HCT116 (cell line): Measurements from ENCODE around the gene OR3A3. TPM values are rescaled to one million over a fixed set of nuclear protein-coding genes. Genes with fewer than 3 reads are reported as not detected.
"Not testable (repeated sequence)": the region's sequence is repeated elsewhere in the genome, so short reads cannot be mapped to it uniquely, and the experiment has no call there.

Experiments
- ATAC-seq: fragments of 200-7000 bp; cut with Tn5 transposase; 2 replicates; pipeline ENCODE4 v1.9.1; 2020; ENCODE audit warnings: mild to moderate bottlenecking, moderate library complexity
- BruUV-seq: library from RNA; stranded (reverse); fragments of 400-500 nt; replicated peaks from 2 replicates; lab custom pipeline; 2021; lab: Mats Ljungman, UMichigan
- CTCF ChIA-PET: fragments of 300-600 bp; sonication (Branson Sonifier 250); formaldehyde crosslinking; loops from one replicate; lab custom pipeline; 2021; ENCODE audit warnings: antibody characterized with exemption; lab: Charles Lee
- POLR2A ChIA-PET: fragments of 300-600, 350-600 bp; sonication (Branson Sonifier 250); formaldehyde crosslinking; loops from one replicate; lab custom pipeline; 2021; ENCODE audit warnings: antibody characterized with exemption; lab: Charles Lee
- RAD21 ChIA-PET, 2 experiments: fragments of 300-600 bp; sonication (Branson Sonifier 250); formaldehyde crosslinking; loops; one replicate each; lab custom pipeline; 2023; ENCODE audit warnings: low total read pairs in 2 of 2; ENCODE audit not compliant: uncharacterized antibody in 2 of 2, unreplicated experiment in 2 of 2, low non-redundant PET in 1 of 2; lab: Charles Lee
- DNase-seq: peaks from one replicate; pipeline ENCODE4 v3.0.0-alpha.2; 2010; ENCODE audit warnings: low read depth, low spot score
- H2AFZ ChIP-seq: fragments of 200-600 bp; shearing (Covaris generic), sonication (generic); 2 replicates; pipeline ENCODE4 v1.6.1; 2017; ENCODE audit warnings: low read depth, mixed run types, mixed read lengths, antibody characterized with exemption, low read length; ENCODE audit not compliant: poor library complexity, severe bottlenecking
- H3K27ac ChIP-seq: 2 replicates; pipeline ENCODE4 v1.5.1; 2012; ENCODE audit warnings: low read depth, low read length
- H3K27me3 ChIP-seq: fragments of 200-600 bp; sonication (generic); 2 replicates; pipeline ENCODE4 v1.6.1; 2016; ENCODE audit warnings: mixed run types, low read length, mixed read lengths; ENCODE audit not compliant: insufficient read depth
- H3K36me3 ChIP-seq, 2 experiments: fragments of 200-500 bp in 1 of 2; fragments of 200-600 bp in 1 of 2; sonication (Bioruptor generic) in 1 of 2; sonication (generic) in 1 of 2; 2 replicates each; pipeline versions ENCODE4 v1.5.1 to v1.6.1; 2014 to 2016; ENCODE audit warnings: low read length in 2 of 2, inconsistent platforms in 1 of 2, mixed read lengths in 1 of 2, mixed run types in 1 of 2; ENCODE audit not compliant: insufficient read depth in 2 of 2, control insufficient read depth in 1 of 2
- H3K4me1 ChIP-seq, 2 experiments: fragments of 200-600 bp in 1 of 2; sonication (generic) in 1 of 2; 2 replicates each; pipeline versions ENCODE4 v1.5.1 to v1.6.1; 2012 to 2017; ENCODE audit warnings: low read length in 2 of 2, inconsistent platforms in 1 of 2, mild to moderate bottlenecking in 1 of 2, mixed read lengths in 1 of 2, mixed run types in 1 of 2, moderate library complexity in 1 of 2; ENCODE audit not compliant: insufficient read depth in 2 of 2, control insufficient read depth in 1 of 2
- H3K4me2 ChIP-seq: fragments of 200-600 bp; sonication (generic); 2 replicates; pipeline ENCODE4 v1.6.1; 2017; ENCODE audit warnings: mixed run types, low read length, mixed read lengths
- H3K4me3 ChIP-seq, 2 experiments: fragments of 200-600 bp in 1 of 2; sonication (generic) in 1 of 2; replicated peaks in 1 of 2; 2 replicates each; pipeline ENCODE4 v1.5.1; 2011 to 2016; ENCODE audit warnings: low read length in 2 of 2, control low read depth in 1 of 2, low read depth in 1 of 2, mild to moderate bottlenecking in 1 of 2, mixed read lengths in 1 of 2, mixed run types in 1 of 2
- H3K79me2 ChIP-seq: fragments of 200-600 bp; sonication (generic); 2 replicates; pipeline ENCODE4 v1.6.1; 2017; ENCODE audit warnings: mild to moderate bottlenecking, mixed run types, low read length, moderate library complexity, mixed read lengths; ENCODE audit not compliant: insufficient read depth
- H3K9ac ChIP-seq: fragments of 200-600 bp; sonication (generic); 2 replicates; pipeline ENCODE4 v1.6.1; 2016; ENCODE audit warnings: low read length, mixed read lengths
- H3K9me2 ChIP-seq: fragments of 200-600 bp; sonication (generic), shearing (Covaris generic); 2 replicates; pipeline ENCODE4 v1.6.1; 2017; ENCODE audit warnings: mixed run types, mild to moderate bottlenecking, moderate library complexity; ENCODE audit not compliant: insufficient read depth
- H3K9me3 ChIP-seq, 2 experiments: fragments of 200-500 bp in 1 of 2; fragments of 200-600 bp in 1 of 2; sonication (Bioruptor generic) in 1 of 2; sonication (generic) in 1 of 2; 2 replicates each; pipeline ENCODE4 v1.6.1; 2014 to 2017; ENCODE audit warnings: low read length in 2 of 2, mixed read lengths in 2 of 2, inconsistent platforms in 1 of 2, low read depth in 1 of 2, mild to moderate bottlenecking in 1 of 2, mixed run types in 1 of 2, moderate library complexity in 1 of 2; ENCODE audit not compliant: control insufficient read depth in 1 of 2, insufficient read depth in 1 of 2
- H4K20me1 ChIP-seq: fragments of 200-600 bp; sonication (generic), shearing (Covaris generic); 2 replicates; pipeline ENCODE4 v1.6.1; 2017; ENCODE audit warnings: mixed run types, mild to moderate bottlenecking, moderate library complexity; ENCODE audit not compliant: insufficient read depth
- MAX ChIP-seq: IDR thresholded peaks from 2 replicates; pipeline ENCODE4 v1.6.1; 2012
- POLR2A ChIP-seq: IDR thresholded peaks from 2 replicates; pipeline ENCODE4 v1.7.0; 2011; ENCODE audit warnings: borderline replicate concordance; ENCODE audit not compliant: insufficient read depth, insufficient read length; ENCODE audit errors: extremely low read depth
- POLR2AphosphoS5 ChIP-seq: IDR thresholded peaks from 2 replicates; pipeline ENCODE4 v1.6.1; 2011; ENCODE audit warnings: mild to moderate bottlenecking, low read depth, low read length, moderate library complexity
- REST ChIP-seq: IDR thresholded peaks from 2 replicates; pipeline ENCODE4 v1.6.1; 2012; ENCODE audit warnings: low read depth
- SP1 ChIP-seq: IDR thresholded peaks from 2 replicates; pipeline ENCODE4 v1.6.1; 2012; ENCODE audit warnings: low read depth
- YY1 ChIP-seq: IDR thresholded peaks from 2 replicates; pipeline ENCODE4 v1.6.1; 2011; ENCODE audit warnings: low read length, low read depth, moderate library complexity, mild to moderate bottlenecking; ENCODE audit not compliant: insufficient replicate concordance; ENCODE audit errors: extremely low read depth
- intact Hi-C: fragments of 100-400 bp; cut with micrococcal nuclease; formaldehyde crosslinking; loops from 2 replicates; pipeline ENCODE4 v1.10.0; 2022
- total RNA-seq: library from RNA; stranded (reverse); gene quantifications from one replicate; pipeline ENCODE4 v1.2.1, GENCODE V29; 2021; ENCODE audit not compliant: unreplicated experiment

The OR3A3 gene
- total RNA-seq, 1 experiment from 2014 or later: not detected

GRCh38 chr17:3433215-3433614 is 22.0 kb downstream of the OR3A3 start:
- H4K20me1 ChIP-seq, H2AFZ ChIP-seq: not testable (repeated sequence)
- peak; percentile 67 for TF ChIP-seq REST
- TF ChIP-seq, all 23 proteins: peak for 1; not testable (repeated sequence) for 22
- CTCF ChIA-PET, H3K4me1 ChIP-seq, H3K4me2 ChIP-seq, H3K9me3 ChIP-seq, intact Hi-C loops, DNase-seq, RAD21 ChIA-PET, H3K36me3 ChIP-seq, H3K4me3 ChIP-seq, BruUV-seq, H3K27ac ChIP-seq, H3K9me2 ChIP-seq, H3K9ac ChIP-seq, H3K79me2 ChIP-seq, POLR2A ChIA-PET: not testable (repeated sequence)
- H3K27me3 ChIP-seq: peaks cover 16% of the 10 kb centered on the region
- 0 out of 2 replicates have a peak, but pooled peaks have one; percentile 38 for ATAC-seq

GRCh38 chr17:3433741-3434140 is 22.6 kb downstream of the OR3A3 start, which contains the start of gene OR1E2:
Gene OR1E2, minus strand, starts transcription at chr17:3433841. Its CDS starts 0 bp downstream, at chr17:3433841.
- no peak for ATAC-seq
- CTCF ChIA-PET: no interaction called here
- H3K27me3 ChIP-seq: peaks cover 18% of the 10 kb centered on the region
- H3K9me3 ChIP-seq: no peaks in the 10 kb centered on the region
- no peaks in the 10 kb centered on the region for H3K9me2 ChIP-seq
- H3K4me1 ChIP-seq: no peaks in the 10 kb centered on the region
- intact Hi-C loops: no loop called here
- no peak within 1 kb of the TSS for H2AFZ ChIP-seq
- no peaks in the 10 kb centered on the region for H4K20me1 ChIP-seq
- H3K27ac ChIP-seq: no peak within 1 kb of the TSS
- POLR2A ChIA-PET: no interaction called here
- H3K4me2 ChIP-seq: no peak within 1 kb of the TSS
- H3K4me3 ChIP-seq: no peak within 1 kb of the TSS
- BruUV-seq: no TSS peak
- no peaks in the 10 kb centered on the region for H3K79me2 ChIP-seq
- no peak for DNase-seq
- H3K9ac ChIP-seq: no peak within 1 kb of the TSS
- no peaks in the 10 kb centered on the region for H3K36me3 ChIP-seq
- RAD21 ChIA-PET: no interaction called here
- TF ChIP-seq YY1 (no peak), POLR2AphosphoS5 (no peak), SP1 (no peak), MAX (no peak), POLR2A (no peak)
